Neural progenitor cell (in vitro differentiated cells): ENCODE data around the gene GOLGA6L2.
"Not testable (repeated sequence)": the region's sequence is repeated elsewhere in the genome, so short reads cannot be mapped to it uniquely, and the experiment has no call there.

Source experiments
- CTCF ChIP-seq: fragments of 200-600 bp; sonication (generic); IDR thresholded peaks from 2 replicates; pipeline ENCODE4 v1.5.1; 2017; ENCODE audit warnings: antibody characterized with exemption, mild to moderate bottlenecking
- EZH2 ChIP-seq: fragments of 200-600 bp; sonication (generic); IDR thresholded peaks from 2 replicates; pipeline ENCODE4 v1.6.1; 2017; ENCODE audit warnings: antibody characterized with exemption, mild to moderate bottlenecking, moderate library complexity

DNA sequence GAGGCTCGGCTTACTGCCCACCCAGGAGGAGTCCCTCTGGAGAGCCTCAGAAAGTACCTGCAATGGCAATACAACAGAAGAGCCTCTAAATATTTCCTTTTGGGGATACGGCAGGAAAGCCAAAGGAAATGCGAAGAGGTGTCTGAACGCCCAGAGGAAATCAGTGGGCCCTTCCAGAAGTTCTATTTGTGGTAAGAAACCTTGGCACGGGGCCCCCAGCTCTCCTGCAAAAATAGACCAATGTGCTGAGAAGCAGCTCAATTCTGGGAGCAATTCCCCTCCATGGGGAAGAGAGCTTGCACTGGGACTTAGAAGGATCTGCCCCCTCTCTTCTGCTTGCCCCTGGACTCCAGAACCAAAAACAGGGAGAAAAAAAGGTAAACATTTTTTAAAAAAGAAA is 47.8 kb downstream of the GOLGA6L2 start:
- TF ChIP-seq CTCF, EZH2: not testable (repeated sequence)
